NB4 (cell line): Measurements from ENCODE around the gene GPR26.

Experiments used
- CTCF ChIP-seq: IDR thresholded peaks from one replicate; pipeline ENCODE4 v1.5.1; 2012; ENCODE audit warnings: low read depth, low read length
- POLR2A ChIP-seq: IDR thresholded peaks from 2 replicates; pipeline ENCODE4 v1.6.1; 2011; ENCODE audit warnings: mild to moderate bottlenecking; ENCODE audit not compliant: insufficient read length; ENCODE audit errors: extremely low read depth

- TF ChIP-seq CTCF (no peak), POLR2A (no peak)
Observed at GRCh38 chr10:123618224-123618623, 47.9 kb upstream of the GPR26 start.
